K562 (cell line): ENCODE measurements around the gene BSDC1. TPM values are rescaled to one million over a fixed set of nuclear protein-coding genes. Genes with fewer than 3 reads are reported as not detected.

Experiments used
- DNMT1 ChIP-seq: fragments of 450-650 bp; IDR thresholded peaks from 2 replicates; pipeline ENCODE4 v1.6.1; 2016; ENCODE audit warnings: antibody characterized with exemption, mild to moderate bottlenecking
- JUN ChIP-seq, 2 experiments: sonication (generic) in 1 of 2; formaldehyde crosslinking in 1 of 2; IDR thresholded peaks; 2 replicates each; pipeline versions ENCODE4 v1.6.1 to v1.8.0; 2012 to 2022; ENCODE audit warnings: borderline replicate concordance in 2 of 2, mild to moderate bottlenecking in 2 of 2, improper control_type of control experiment in 1 of 2, low read depth in 1 of 2, low read length in 1 of 2, missing genetic modification reagents in 1 of 2
- KAT8 ChIP-seq: fragments of 450-650 bp; IDR thresholded peaks from 2 replicates; pipeline ENCODE4 v1.6.1; 2016; ENCODE audit warnings: low read depth, mild to moderate bottlenecking
- MEF2D ChIP-seq: conservative IDR thresholded peaks from 2 replicates; pipeline ENCODE4 v1.6.1; 2016; ENCODE audit warnings: low read depth, missing genetic modification characterization, missing compliant biosample characterization
- MYC ChIP-seq, 2 experiments: fragments of 250-450 bp in 1 of 2; sonication (Bioruptor Pico) in 1 of 2; IDR thresholded peaks; 2 replicates each; pipeline versions ENCODE4 v1.5.1 to v1.6.1; 2012 to 2021; ENCODE audit warnings: low read depth in 2 of 2, borderline replicate concordance in 1 of 2, improper control_type of control experiment in 1 of 2, low read length in 1 of 2, mild to moderate bottlenecking in 1 of 2, moderate library complexity in 1 of 2
- PRPF4 ChIP-seq: fragments of 200-400 bp; formaldehyde crosslinking; IDR thresholded peaks from one replicate; pipeline ENCODE4 v1.6.1; 2017; ENCODE audit warnings: low read length, low read depth, mild to moderate bottlenecking; ENCODE audit not compliant: insufficient read depth, poor library complexity, severe bottlenecking
- SMAD4 ChIP-seq: fragments of 250-450 bp; sonication (Bioruptor Pico); conservative IDR thresholded peaks from 2 replicates; pipeline ENCODE4 v1.8.0; 2021; ENCODE audit warnings: inconsistent platforms, mild to moderate bottlenecking, moderate library complexity
- SNRNP70 ChIP-seq: fragments of 200-400 bp; formaldehyde crosslinking; optimal IDR thresholded peaks from 2 replicates; pipeline ENCODE3; 2017; ENCODE audit warnings: low read depth, low read length
- ZBTB1 ChIP-seq: sonication (generic); formaldehyde crosslinking; IDR thresholded peaks from 2 replicates; pipeline ENCODE4 v1.8.1; 2023; ENCODE audit warnings: missing genetic modification reagents, low read depth, mild to moderate bottlenecking, borderline replicate concordance
- polyA plus RNA-seq, 8 experiments: library from polyadenylated mRNA; depleted of rRNA in 4 of 8; stranded (reverse) in 5 of 8; unstranded in 3 of 8; fragments of >200 nt; fragmentation: Nextera tagmentation in 2 of 8; fragmentation: Illumina TruSeq in 1 of 8; extraction: Ambion mirVana in 2 of 8; extraction: Trizol in 1 of 8; gene quantifications; 2 replicates each; pipeline versions ENCODE4 v1.2.1 to v1.2.3, GENCODE V29; 2011 to 2014; ENCODE audit warnings: inconsistent platforms in 1 of 8, missing spikeins in 1 of 8
- total RNA-seq, 7 experiments: library from RNA; depleted of rRNA in 6 of 7; stranded (reverse); fragments of >200 nt in 6 of 7; fragmentation: Illumina TruSeq in 2 of 7; extraction: Trizol in 2 of 7; gene quantifications; 2 replicates each; pipeline versions ENCODE4 v1.2.1 to v1.2.3, GENCODE V29; 2011 to 2021; ENCODE audit warnings: low replicate concordance in 1 of 7
- TF ChIP-seq, protein P1 (sequence below): fragments of 250-450 bp; sonication (Bioruptor Pico); IDR thresholded peaks from 2 replicates; pipeline ENCODE4 v1.8.0; 2022; ENCODE audit warnings: moderate library complexity, mild to moderate bottlenecking, inconsistent platforms
- TF ChIP-seq, protein P2 (sequence below): fragments of 450-650 bp; IDR thresholded peaks from 2 replicates; pipeline ENCODE4 v1.6.1; 2016; ENCODE audit warnings: antibody characterized with exemption
- TF ChIP-seq, protein P3 (sequence below): fragments of 250-450 bp; sonication (Bioruptor Pico); IDR thresholded peaks from 2 replicates; pipeline ENCODE4 v1.6.1; 2021; ENCODE audit warnings: mild to moderate bottlenecking

The BSDC1 gene
- total and polyA plus RNA-seq, 9 of the 15 experiments (the other 6 are each of a cell fraction or from before 2014, with no cell fraction given): 10.2 to 96.8 (median 73.1) TPM

DNA sequence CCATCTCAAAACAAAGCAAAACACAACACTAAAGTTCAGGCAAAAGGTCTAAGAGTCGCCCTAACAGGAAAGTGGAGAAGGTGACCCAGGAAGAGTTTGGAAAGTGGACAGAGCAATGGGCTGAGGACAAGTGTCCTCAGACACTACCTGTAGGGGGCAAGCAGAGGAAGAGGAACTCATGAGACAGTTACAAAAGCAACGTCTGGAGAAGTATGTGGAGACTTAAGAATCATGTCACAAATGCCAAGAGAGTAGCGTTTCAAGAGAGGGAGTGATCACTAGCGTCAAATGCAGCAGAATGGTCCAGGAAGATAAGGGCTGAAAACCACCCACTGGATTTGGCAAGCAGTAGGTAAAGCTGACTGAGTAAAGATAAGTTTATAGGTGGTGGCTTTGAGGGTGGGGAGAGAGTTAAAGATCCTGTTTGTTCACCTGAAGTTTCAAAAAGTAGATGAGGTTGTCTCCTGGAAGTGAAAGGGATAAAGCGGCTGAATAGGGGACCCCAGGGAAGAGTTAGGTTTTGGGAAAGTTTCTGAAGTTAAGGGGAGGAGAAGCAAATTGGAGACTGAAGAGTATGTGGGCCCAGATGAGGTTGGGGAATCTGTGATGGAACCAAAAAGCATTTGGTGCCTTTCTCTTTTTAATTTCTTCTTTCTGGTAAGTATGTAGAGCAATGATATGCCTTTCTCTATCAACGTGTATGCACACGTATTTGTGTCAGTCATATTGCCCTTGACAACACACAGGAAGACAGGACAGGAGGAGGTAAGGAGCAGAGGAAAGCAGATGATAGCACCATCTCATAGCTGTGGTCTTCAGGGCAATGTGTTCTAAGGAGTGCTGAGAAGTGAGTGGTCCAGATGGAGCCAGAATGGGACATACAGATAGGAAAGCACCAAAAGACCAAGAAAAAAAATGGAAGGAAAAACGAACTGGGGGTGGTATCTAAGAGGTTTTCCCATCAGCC is 3.1 kb downstream of the BSDC1 start (continued):
- TF ChIP-seq, protein P1, sequence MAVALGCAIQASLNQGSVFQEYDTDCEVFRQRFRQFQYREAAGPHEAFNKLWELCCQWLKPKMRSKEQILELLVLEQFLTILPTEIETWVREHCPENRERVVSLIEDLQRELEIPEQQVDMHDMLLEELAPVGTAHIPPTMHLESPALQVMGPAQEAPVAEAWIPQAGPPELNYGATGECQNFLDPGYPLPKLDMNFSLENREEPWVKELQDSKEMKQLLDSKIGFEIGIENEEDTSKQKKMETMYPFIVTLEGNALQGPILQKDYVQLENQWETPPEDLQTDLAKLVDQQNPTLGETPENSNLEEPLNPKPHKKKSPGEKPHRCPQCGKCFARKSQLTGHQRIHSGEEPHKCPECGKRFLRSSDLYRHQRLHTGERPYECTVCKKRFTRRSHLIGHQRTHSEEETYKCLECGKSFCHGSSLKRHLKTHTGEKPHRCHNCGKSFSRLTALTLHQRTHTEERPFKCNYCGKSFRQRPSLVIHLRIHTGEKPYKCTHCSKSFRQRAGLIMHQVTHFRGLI: no peak
- TF ChIP-seq SMAD4 (peak; percentile 91), ZBTB1 (no peak), SNRNP70 (no peak), JUN (IDR thresholded peaks at IDR 0.05; ENCODE audit: borderline replicate concordance, low read depth, low read length) (no peak), JUN (CRISPR knock-in tag; IDR thresholded peaks at IDR 0.05; ENCODE audit: borderline replicate concordance) (peak; percentile 21; the same call in 1 of the 2 replicates), KAT8 (no peak), DNMT1 (0 out of 2 replicates have a peak, but pooled peaks have one; percentile 27), PRPF4 (no peak), MYC (IDR thresholded peaks at IDR 0.05; ENCODE audit: low read depth, low read length) (peak; percentile 63; the same call in 1 of the 2 replicates), MYC (CRISPR knock-in tag; IDR thresholded peaks at IDR 0.05; ENCODE audit: borderline replicate concordance, low read depth) (no peak), MEF2D (no peak)
- TF ChIP-seq, protein P2, sequence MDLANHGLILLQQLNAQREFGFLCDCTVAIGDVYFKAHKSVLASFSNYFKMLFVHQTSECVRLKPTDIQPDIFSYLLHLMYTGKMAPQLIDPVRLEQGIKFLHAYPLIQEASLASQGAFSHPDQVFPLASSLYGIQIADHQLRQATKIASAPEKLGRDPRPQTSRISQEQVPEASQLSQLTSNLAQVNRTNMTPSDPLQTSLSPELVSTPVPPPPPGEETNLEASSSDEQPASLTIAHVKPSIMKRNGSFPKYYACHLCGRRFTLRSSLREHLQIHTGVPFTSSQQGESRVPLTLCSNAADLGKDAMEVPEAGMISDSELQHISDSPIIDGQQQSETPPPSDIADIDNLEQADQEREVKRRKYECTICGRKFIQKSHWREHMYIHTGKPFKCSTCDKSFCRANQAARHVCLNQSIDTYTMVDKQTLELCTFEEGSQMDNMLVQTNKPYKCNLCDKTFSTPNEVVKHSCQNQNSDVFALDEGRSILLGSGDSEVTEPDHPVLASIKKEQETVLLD: peak; percentile 89
- TF ChIP-seq, protein P3, sequence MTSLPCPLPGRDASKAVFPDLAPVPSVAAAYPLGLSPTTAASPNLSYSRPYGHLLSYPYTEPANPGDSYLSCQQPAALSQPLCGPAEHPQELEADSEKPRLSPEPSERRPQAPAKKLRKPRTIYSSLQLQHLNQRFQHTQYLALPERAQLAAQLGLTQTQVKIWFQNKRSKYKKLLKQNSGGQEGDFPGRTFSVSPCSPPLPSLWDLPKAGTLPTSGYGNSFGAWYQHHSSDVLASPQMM (CRISPR knock-in tag): no peak
